CMK (cell line): ENCODE results near the gene ZSCAN22.
A peak's percentile ranks its signal among the peaks of the same experiment; 100 is the strongest.
"Not testable (repeated sequence)": the region's sequence is repeated elsewhere in the genome, so short reads cannot be mapped to it uniquely, and the experiment has no call there.

Experiments
- DNase-seq: peaks from one replicate; pipeline ENCODE4 v3.0.0-alpha.2; 2010; ENCODE audit warnings: low read depth

Gene ZSCAN22

DNA sequence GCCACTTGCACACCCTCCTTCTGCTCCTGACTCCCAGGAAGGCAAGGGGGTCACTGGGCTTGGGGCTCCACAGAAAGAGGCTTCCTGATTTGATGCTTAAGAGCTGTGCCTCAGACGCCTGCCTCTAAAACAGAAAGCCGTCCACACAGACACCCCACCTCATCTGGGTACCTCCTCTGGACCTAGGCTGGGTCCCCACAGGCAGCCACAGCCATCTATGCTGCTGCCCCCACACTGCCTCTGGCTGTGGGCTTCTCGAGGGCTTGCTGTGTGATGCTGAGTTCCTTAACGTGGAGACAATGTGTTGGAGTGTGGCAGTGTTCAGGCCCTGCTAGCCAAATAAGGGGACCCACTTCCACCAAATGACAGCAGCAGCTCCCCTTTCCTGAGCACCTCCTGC, 8.5 kb upstream of the ZSCAN22 start:
- DNase-seq = no peak

DNA sequence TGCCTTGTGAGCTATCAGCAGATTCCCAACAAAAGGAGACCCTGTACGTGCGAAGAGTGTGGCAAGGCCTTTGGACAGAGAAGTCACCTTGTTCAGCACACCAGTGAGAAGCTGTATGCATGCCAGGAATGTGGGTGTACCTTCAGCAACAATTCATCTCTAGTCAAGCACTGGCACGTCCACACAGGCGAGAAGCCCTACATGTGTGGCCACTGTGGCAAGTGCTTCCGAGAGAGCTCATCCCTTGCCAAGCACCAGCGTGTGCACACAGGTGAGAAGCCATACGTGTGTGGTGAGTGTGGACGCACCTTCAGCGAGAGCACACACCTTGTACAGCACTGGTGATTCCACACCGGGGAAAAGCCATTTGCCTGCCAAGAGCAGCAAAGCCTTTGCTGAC, 7.6 kb upstream of the ZSCAN22 start:
- DNase-seq = no peak

DNA sequence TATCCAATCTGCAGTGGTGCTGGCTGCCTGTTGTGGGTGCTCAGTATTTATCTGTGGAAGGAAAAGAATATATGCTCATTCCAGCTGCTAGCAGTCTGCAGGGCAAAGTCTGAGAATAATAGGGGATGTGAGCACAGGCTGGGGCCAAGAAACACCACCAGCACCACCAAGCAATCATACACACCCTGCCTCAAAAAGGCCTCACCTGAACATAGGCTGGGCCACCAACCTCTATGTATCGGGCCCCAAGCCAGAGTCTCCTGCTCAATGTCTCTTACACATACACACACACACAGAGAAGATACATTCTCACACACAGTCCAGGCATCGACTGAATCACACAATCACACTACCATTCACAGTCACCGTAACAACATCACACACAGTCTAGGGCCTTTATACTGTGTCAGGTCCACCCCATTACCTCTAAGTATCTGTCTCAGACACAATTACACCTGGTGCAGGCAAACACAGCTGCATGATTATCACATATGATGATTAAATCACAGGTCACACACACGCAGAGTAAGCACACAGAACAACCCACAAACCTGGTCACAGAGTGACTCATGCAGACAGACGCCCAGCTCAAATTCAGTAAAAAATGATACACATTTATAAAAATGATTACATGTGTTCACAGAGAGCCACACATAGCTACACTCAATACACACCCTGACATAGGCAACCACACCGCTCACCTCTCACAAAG, 1.3 kb upstream of the ZSCAN22 start:
- DNase-seq = no peak

DNA sequence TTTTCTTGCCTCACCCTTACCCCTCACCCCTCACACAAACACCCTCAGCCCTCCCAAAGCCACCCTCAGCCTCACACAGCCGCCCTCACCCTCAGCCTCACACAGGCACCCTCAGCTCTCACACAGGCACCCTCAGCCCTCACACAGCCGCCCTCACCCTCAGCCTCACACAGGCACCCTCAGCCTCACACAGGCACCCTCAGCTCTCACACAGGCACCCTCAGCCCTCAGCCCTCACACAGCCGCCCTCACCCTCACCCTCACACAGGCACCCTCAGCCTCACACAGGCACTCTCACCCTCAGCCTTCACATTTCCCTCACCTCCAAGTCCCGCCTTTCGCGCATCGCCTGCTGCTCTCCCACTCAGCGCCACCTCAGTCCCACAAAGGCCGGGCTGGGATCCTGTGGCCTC, 287 bp upstream of the ZSCAN22 start:
- DNase-seq = no peak

DNA sequence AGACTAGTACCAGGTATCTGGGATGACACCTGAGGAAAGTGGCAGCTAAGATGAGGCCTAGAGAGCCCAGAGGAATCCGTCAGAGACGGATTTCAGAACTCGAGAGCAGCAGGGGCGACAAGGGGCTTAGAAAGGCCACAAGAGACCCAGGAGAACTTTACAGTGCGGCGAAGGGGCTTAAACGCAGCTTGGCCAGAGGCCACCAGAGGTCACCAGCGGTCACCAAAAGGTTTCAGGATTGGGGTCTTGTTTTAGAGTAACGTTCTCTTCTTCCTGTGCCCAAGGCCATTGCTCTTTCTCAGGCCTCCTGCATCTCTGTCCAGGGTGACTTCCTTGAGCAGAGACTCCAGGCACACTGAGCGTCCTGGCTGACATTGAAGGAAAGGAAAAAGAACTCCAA, 2.2 kb downstream of the ZSCAN22 start:
- no peak for DNase-seq

DNA sequence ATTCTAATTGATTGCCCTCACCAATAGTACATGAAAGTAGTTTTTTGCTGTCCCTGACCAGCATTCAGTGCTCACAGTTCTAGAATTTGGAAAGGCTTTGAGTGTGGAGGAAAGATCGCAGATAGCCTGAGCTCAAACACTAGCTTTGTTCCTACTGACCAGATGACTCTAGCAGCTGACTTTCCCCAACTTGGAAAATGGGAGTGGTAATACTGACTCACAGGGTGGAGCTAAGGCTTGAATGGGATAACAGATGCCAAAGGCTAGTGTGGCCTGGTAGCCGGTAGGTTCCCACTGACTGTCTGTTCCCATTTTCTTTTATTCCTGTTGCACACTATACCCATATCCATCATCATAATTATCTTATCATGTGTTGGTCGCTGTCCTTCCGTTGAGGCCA, 3.7 kb downstream of the ZSCAN22 start:
- no peak for DNase-seq

DNA sequence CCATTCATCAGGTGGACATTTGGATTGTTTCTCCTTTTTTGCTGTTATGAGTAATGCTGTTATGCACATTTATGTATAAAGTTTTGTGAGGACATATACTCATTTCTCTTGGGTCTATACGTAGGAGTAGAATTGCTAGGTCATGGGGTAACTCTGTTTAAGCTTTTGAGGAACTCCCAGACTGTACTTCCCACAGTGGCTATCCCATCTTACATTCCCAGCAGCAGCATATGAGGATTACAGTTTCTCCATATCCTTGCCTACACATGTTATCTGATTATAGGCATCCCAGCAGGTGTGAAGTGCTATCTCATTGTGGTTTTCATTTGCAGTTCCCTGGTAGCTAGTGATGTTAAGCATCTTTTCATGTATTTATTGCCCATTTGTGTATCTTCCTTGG, 5.9 kb downstream of the ZSCAN22 start:
- DNase-seq = no peak

DNA sequence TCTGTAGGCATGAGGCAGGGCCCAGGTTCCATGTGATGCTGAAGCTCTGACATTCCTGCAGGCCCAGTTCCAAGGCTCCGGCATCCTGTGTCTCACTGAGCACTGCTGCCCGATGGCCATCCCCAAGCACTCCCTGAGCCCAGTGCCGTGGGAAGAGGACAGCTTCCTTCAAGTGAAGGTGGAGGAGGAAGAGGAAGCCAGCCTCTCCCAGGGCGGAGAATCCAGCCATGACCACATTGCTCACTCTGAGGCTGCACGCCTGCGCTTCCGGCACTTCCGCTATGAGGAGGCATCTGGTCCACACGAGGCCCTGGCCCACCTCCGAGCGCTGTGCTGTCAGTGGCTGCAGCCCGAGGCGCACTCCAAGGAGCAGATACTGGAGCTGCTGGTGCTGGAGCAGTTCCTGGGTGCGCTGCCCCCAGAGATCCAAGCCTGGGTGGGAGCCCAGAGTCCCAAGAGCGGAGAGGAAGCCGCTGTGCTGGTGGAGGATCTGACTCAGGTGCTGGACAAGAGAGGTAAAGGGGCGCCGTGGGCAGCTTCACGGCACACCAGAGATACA, 8.0 kb downstream of the ZSCAN22 start:
- no peak for DNase-seq

DNA sequence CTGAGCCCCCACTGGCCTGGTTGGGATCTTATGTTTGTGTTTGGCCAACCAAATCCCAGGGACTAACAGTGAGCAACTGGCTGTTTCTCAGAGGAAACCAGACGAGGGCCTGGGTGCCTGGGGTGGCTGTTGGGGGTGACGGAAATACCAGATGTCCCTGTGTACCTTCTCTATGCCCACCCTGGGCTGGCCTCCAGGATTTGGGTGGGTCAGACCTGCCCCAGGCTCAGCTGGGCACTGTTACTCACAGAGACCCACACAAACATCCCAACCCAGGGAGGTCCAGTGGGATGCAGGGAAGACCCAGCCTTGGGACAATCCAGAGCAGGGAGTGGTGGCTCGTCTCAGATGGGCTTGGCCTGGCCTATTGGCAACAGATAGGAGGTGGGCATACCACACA, 8.8 kb downstream of the ZSCAN22 start:
- DNase-seq = no peak

DNA sequence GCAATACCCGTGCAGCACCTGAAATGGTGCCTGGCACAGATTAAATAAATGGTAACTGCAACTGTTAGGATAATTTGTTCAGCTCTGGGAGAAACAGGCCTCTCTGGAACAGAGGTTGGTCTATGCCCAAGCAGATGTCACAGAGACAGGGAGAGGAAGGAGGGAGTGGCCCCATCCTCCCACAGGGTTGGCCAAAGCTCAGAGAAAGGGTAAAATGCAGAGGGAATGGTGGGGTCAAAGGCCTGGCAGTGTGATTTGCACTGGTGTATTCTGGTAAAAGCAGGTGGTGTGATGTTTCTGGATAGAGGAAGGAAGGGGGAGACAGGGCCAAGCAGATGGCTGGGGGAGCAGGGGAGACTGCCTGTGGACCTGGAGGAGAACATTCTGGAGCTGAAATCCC, 9.4 kb downstream of the ZSCAN22 start:
- DNase-seq = no peak

DNA sequence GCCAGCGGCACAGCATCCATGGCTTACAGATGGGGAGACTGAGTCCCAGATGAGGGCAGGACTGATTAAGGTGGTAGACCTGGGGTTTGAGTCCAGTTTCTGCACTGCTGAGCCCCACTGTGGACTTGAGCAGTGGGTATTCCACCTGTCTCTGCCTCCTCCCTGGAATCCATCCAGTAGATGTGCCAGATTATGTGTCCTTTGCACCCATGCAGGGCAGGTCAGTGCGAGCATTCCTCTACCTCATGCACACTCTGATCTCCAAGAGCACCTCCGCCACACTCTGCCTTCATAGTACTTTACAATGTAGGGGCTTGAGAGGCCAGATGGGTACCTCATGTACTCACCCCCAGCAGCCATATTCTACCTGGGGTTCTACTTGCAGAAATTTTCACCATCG, 10.0 kb downstream of the ZSCAN22 start:
- DNase-seq = no peak

DNA sequence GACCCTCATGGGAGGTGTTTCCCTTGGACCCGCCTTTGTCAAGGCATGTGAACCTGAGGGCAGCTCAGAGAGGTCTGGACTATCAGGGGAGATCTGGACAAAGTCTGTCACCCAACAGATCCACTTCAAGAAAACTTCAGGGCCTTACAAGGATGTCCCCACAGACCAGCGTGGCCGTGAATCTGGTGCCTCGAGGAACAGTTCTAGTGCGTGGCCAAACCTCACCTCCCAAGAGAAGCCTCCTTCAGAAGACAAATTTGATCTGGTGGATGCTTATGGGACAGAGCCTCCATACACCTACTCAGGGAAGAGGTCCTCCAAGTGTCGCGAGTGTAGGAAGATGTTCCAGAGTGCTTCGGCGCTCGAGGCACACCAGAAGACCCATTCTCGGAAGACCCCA, 11.5 kb downstream of the ZSCAN22 start:
- no peak for DNase-seq

DNA sequence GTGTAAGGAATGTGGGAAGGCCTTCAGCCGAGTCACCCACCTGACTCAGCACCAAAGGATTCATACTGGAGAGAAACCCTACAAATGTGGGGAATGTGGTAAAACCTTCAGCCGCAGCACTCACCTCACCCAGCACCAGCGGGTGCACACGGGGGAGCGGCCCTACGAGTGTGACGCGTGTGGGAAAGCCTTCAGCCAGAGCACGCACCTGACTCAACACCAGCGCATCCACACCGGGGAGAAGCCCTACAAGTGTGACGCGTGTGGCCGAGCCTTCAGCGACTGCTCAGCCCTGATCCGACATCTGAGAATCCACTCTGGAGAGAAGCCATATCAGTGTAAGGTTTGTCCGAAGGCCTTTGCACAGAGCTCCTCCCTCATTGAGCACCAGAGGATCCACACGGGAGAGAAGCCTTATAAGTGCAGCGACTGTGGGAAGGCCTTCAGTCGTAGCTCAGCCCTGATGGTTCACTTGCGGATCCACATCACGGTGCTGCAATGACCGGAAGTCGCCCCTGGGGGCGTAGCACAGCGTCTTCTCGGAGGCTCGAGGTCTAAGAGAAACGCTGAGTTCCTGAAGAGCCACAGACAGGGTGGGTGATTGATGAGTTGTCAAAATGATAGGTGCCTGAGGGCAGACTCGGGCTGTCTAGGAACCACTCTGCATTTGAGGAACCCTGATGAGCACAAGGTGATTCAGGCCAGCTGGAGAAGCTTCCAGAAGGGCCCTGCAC, 12.2 kb downstream of the ZSCAN22 start:
- no peak for DNase-seq

DNA sequence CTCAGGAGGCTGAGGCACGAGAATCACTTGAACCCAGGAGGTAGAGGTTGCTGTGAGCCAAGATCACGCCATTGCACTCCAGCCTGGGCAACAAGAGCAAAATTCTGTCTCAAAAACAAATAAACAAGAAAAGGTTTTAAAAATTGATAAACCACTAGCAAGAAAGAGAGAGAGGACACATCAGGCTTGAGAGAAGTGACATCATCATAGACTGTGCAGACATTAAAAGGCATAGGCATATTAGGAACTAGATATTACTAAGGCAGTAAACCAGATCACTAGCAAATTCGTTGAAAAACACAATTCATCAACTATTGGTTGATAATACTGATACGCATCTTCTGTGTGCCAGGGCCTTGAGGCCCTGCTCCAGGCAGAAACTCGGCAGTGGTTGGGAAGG, 18.8 kb downstream of the ZSCAN22 start:
- no peak for DNase-seq

DNA sequence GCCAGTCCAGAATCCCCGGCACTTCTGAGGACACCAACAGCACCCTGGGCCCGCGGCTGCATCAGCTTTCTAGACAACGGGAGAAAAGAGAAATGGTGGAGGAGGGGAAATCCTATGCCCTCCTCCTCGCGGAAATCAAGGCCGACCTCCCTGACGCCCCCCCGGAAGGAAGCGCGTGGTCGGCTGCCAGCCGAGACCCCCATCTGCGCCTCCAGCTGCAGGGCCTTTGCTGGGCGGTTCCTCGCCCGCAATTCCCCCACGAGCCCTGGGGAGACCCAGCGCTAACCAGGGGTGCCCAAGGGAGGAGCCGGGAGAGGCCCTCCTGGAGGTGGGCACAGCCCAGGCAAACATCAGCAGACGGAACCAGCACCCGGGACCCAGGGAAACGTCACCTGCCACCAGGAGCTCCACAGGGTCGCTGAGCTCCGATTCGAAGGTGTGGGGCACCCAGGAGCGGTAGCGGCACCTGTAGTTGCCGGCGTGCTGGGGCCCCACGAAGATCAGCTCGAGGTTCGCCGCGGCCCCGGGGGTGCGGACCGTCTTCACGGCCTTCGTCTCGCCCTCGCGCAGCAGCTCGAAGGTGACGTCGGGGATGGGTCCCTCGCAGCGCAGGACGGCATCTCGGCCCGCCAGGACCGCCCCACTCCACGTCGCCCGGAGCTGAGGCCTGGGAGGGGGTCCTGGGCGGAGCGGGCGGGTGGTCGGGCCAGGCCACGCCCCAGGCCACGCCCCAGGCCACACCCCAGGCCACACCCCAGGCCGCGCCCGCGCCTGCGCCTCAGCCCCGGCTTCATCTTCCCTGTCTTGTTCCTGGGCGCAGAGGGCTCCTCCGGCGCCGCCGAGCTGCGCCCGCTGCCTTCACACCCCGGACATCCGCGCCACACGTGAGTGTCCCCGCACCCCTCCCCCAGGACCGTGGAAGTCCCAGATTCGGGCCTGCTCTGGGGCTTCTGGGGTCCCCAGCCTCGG, 20.5 kb downstream of the ZSCAN22 start:
- peak; percentile 66 for DNase-seq

DNA sequence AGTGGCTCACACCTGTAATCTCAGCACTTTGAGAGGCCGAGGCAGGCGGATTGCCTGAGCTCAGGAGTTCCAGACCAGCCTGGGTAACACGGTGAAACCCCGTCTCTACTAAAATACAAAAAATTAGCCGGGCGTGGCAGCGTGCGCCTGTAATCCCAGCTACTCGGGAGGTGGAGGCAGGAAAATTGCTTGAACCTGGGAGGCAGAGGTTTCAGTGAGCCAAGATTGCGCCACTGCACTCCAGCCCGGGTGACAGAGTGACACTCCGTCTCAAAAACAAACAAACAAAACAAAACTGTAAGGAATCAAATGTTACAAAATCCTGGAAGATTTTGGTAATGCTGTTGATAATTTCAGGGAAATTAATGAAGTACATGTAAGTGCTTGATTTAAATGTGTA, 21.3 kb downstream of the ZSCAN22 start:
- DNase-seq = not testable (repeated sequence)

DNA sequence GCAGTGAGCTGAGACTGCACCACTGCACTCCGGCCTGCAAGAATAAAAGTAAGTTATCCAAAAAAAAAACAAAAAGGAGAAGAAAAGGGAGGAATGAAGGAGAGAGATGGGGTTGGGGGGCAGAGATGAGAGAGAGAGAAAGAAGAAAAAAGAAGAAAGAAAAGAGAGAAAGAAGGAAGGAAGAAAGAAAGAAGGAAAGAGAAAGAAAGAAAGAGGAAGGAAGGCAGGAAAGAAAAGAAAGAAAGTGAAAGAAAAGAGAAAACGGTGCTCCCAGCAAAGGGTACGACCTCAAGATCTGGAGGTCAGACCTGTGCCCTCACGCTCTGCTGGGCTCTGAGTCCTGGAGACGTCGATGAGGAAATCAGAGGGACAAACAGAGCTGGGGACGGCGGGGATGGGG, 22.8 kb downstream of the ZSCAN22 start:
- no peak for DNase-seq

DNA sequence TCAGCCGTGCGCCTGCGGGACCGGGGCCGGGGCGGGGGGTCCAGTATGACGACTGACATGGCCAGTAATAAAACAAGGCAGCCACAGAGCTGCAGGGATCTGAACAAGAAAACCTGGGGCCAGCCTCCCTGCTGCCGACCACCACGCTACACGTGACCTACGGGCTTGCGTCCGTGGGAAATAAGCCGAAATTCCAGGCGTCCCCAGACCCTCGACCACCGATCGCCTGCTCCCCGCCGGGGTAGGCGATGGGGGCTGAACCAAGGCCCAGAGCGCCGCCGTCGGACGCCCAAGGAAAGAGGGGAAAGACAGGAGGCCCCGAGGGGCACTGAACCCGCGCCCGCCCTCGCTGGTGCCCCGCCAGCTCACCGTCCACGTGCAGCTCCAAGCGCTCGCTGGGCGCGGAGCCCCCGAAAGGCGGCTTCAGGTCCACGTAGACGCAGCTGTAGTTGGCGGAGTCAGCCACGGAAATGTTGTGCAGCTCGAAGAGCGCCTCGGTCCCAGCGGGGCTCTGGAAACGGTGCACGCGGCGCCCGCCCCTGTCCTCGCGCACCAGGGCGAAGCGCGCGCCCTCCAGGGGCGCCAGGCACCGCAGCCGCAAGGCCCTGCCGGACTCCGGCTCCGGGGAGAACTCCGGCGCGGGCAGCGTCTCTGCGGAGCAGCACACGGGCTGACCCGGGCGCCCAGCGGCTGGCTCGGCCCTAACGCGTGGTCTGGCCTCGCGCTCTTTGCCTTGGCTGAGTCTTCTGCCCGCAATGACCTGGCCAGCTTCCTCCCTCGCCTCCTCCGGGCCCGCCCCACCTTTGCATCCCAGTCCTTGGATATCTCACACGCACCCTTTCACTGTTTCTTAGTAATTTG, 23.4 kb downstream of the ZSCAN22 start:
- DNase-seq = no peak

DNA sequence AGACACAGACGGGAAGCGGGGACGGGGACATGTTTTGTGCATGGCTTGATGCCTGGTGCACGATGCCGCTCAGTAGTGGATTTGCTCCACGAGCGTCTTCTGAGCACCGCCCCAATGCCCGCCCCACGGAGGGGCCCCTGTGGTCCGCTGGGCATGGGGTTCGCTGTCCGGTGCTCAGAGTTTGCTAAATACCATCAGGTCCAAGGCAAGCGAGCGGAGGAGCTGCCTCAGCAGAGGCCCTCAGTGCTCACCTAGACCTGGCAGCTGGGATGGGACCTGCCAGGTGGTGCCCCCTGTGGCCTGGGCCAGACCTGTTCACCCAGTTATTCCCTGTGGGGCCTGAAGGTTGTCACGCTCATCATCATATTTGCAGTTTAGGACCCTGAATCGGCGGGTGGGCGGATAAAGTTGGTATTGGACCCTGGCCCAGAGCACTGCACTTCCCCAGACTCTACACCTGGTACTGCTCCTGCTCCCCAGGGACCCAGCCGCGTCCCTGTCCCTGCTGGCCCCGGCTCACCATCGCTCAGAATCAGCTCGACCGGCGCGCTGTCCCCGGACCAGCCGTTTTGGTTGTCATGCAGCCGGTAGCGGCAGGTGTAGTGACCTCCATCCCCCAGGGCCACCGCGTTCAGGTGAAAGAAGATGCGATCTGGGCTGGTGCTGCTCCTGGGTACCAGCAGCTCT, 24.2 kb downstream of the ZSCAN22 start:
- DNase-seq = no peak

DNA sequence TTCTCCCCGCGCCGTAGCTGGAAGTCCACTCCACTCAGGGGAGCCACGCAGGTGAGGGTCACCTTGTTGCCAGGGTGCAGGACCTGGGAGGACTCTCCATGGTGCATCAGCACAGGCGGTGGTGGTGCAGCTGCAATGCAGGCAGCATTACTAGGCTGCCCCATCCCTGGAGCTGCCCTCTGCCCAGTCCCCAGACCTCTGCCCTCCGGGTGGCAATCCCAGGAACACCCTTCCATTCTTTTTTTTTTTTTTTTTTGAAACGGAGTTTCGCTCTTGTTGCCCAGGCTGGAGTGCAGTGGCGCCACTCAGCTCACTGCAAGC, 24.7 kb downstream of the ZSCAN22 start:
- DNase-seq = no peak
